Right cardiac atrium (tissue), 5 donors: ENCODE data around the gene BAAT. TPM values are rescaled to one million over a fixed set of nuclear protein-coding genes. Genes with fewer than 3 reads are reported as not detected.

Source experiments
- ATAC-seq, 2 donors: fragments of 200-7000 bp; cut with Tn5 transposase; one replicate each; pipeline versions ENCODE4 v1.8.0 to v1.9.1; 2020; ENCODE audit warnings: moderate library complexity in 2 of 2, mild to moderate bottlenecking in 1 of 2
- DNase-seq, 3 donors: peaks; one replicate each; pipeline ENCODE4 v3.0.0-alpha.2; 2020
- H3K27ac ChIP-seq: one replicate; pipeline ENCODE4 v1.5.1; 2013; ENCODE audit warnings: mild to moderate bottlenecking, low read length, control low read depth, moderate library complexity
- H3K27me3 ChIP-seq: one replicate; pipeline ENCODE4 v1.6.1; 2013; ENCODE audit not compliant: control insufficient read depth, insufficient read depth
- H3K4me1 ChIP-seq: one replicate; pipeline ENCODE4 v1.6.1; 2013; ENCODE audit warnings: low read length; ENCODE audit not compliant: control insufficient read depth, insufficient read depth
- H3K4me3 ChIP-seq: one replicate; pipeline ENCODE4 v1.5.1; 2013; ENCODE audit warnings: low read length, control low read depth
- H3K9me3 ChIP-seq: one replicate; pipeline ENCODE4 v1.6.1; 2013; ENCODE audit warnings: low read length; ENCODE audit not compliant: control insufficient read depth
- WGBS: extraction: QIAGEN DNeasy Blood & Tissue Kit; methylation state at CpG from one replicate; pipeline ENCODE4 v1.1.7; 2013; 5-methylcytosine and 5-hydroxymethylcytosine counted together
- intact Hi-C, 4 donors: fragments of 100-400 bp; cut with DNase I; formaldehyde crosslinking; loops; one replicate each; pipeline versions ENCODE4 v1.11.0 to v1.14.0; 2022 to 2023
- polyA plus RNA-seq: library from polyadenylated mRNA; stranded (reverse); fragments of 200-250 nt; gene quantifications from one replicate; pipeline ENCODE4 v1.2.3, GENCODE V29; 2013
- total RNA-seq, 4 donors: library from RNA; stranded (reverse); fragmentation: NEBNext Ultra II Directional; extraction: Animal tissue kit (Norgen Biotek cat#: 25700); gene quantifications; one replicate each; pipeline ENCODE4 v1.2.1, GENCODE V29; 2021
- donor health status: healthy with polysubstance abuse.
- donor health status: DM: no; HTN: yes; CAD: no.
- donor health status: DM: no; HTN: no; CAD: no.
- donor health status: DM: no; HTN: yes; CAD: no; lungs with severe emphysema.
- donor health status: DM: yes; HTN: yes; CAD: no.

The BAAT gene
- total and polyA plus RNA-seq, 5 donors = 0.08 to 0.24 (median 0.13) TPM; not detected in 1

DNA sequence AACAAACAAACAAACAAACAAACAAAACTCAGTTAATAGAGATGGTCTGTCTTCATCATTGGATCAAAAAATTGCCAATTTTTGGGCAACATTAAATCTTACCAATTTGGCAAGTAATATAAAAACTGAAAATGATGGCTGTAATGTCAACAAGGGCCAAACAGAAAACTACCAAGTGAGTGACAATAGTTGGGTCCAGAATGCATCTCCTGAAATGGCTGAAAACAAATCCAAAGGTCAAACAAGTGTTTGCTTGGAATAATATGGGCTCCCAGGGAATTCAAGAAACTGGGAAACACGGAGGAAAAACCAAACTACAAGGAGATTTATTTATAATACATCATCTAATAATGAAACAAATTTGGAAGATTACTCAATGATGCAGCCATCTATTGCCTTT, 25.1 kb downstream of the BAAT start:
- H3K27ac ChIP-seq = no peak overlapping the region
- H3K4me1 ChIP-seq = no peaks in the 10 kb centered on the region
- H3K9me3 ChIP-seq = no peaks in the 10 kb centered on the region
- 67% methylated on average over 1 of the region's 1 CpG for WGBS
- H3K4me3 ChIP-seq = no peak overlapping the region
- no peak for DNase-seq
- no peaks in the 10 kb centered on the region for H3K27me3 ChIP-seq
- intact Hi-C loops = no loop called here
- no peak for ATAC-seq

DNA sequence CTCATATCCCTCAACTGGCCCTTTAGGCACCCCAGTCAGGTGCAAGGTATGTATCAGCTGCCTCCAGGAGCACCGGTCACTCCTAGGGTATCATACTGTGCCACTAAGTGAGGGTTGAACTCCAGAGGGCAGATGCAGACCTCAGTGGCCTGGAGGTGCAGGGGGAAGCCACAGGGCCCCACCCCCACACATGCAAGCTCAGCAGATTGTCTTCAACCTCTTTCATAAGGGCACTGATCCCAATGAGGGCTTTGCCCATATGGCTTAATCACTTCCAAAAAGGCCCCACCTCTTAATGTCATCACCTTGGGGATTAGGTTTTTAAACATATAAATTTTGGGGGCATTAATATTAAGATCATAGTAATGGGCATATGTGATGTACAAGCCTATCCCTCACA, 28.2 kb downstream of the BAAT start:
- H3K4me3 ChIP-seq = no peak overlapping the region
- no peaks in the 10 kb centered on the region for H3K9me3 ChIP-seq
- no peaks in the 10 kb centered on the region for H3K4me1 ChIP-seq
- 46% methylated on average over 1 of the region's 1 CpG for WGBS
- H3K27ac ChIP-seq = no peak overlapping the region
- intact Hi-C loops = no loop called here
- ATAC-seq (no peak), DNase-seq (no peak)
- H3K27me3 ChIP-seq = no peaks in the 10 kb centered on the region

DNA sequence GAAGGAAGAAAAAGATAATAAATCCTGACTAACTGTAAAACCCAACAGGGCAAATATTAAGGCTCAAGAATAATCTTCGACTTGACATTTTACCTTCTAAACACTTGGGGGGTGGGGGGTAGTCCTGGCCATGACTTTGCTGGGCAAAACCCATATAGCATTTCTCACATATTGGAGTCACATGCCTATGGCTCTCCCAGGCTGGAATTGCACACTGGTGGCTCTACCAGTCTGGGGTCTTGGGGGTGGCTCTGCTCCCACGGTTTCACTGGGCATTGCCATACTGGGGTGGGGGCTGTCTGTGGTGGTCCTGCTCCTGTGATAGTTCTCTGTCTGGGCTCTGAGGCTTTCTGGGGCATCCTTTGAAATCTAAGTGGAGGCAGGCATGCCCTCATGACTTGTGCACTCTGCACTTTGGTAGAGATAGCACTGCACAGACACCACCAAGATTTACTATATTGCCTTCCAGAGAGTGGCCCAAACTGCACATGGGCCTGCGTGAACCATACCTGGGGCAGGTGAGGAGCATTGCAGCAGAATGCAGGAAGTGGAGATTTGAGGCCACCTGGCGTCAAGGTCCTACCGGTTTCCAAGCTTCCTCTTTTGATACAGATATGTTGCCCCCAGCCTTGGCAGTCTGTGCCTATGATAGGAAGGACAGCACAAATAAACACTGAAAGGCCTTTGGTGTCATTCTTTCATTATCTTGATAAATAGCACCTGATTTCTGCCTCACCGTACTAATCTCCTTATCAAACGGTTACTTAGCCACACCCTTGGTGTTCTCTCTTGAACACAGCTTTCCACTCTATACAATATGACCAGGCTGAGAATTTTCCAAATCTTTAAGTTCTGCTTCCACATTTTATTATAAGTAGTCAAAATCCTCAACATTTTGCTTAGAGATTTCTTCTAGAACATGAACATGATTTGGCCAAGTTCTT, 29.8 kb downstream of the BAAT start:
- no peak for ATAC-seq
- 68% methylated on average over 7 of the region's 7 CpGs for WGBS
- Histone ChIP-seq H3K4me3 (no peak overlapping the region), H3K4me1 (no peaks in the 10 kb centered on the region), H3K9me3 (no peaks in the 10 kb centered on the region), H3K27ac (no peak overlapping the region), H3K27me3 (no peaks in the 10 kb centered on the region)
- intact Hi-C loops = no loop called here
- no peak for DNase-seq

DNA sequence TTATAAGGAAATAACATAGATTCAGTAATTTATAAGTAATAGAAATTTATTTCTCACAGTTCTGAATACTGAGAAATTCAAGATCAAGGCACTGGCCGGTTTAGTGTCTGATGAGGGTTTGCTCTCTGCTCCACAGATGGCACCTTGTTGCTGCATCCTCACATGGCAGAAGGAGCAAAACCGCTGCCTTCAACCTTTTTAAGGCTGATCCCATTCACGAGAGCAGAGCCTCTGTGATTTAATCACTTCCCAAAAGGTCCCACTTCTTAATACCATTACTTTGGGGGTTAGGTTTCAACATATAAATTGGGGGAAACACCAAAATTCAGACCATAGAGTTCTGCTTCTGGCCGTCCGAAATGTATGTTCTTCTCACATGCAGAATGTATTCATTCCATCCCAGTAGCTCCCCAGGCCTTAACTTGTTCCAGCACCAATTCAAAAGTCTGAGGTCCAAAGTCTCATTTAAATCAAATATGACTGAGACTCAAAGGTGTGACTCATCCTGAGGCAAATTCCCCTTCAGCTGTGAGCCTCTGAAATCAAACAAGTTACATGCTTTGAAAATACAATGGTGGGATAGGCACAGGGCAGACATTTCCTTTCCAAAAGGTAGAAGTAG, 30.6 kb downstream of the BAAT start:
- Histone ChIP-seq H3K27me3 (no peaks in the 10 kb centered on the region), H3K9me3 (no peaks in the 10 kb centered on the region), H3K27ac (no peak overlapping the region), H3K4me3 (no peak overlapping the region), H3K4me1 (no peaks in the 10 kb centered on the region)
- intact Hi-C loops = no loop called here
- no peak for ATAC-seq
- WGBS = 91% methylated on average over 5 of the region's 5 CpGs
- DNase-seq = no peak

DNA sequence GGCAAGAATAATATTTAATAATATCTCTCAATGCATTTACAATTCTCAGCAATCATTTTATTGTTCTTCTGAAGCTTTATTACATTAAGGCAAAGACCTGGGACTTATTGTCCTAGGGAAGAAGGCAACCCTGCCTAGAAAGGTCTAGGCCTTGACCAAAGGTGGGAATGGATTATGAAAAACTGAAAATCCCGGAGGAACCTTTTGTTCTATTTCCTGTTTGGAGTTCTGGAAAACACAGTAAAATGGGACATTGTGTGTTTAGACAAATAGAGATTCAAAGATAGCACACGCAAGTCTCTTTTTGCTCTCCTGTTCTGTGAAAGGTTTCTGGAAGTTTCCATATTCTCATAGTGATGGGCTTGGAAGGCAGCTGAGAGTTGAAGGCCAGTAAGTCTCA, 31.1 kb downstream of the BAAT start:
- Histone ChIP-seq H3K9me3 (no peaks in the 10 kb centered on the region), H3K27me3 (no peaks in the 10 kb centered on the region), H3K4me1 (no peaks in the 10 kb centered on the region), H3K27ac (no peak overlapping the region), H3K4me3 (no peak overlapping the region)
- no peak for DNase-seq
- intact Hi-C loops = no loop called here
- 78% methylated on average over 2 of the region's 2 CpGs for WGBS
- no peak for ATAC-seq

DNA sequence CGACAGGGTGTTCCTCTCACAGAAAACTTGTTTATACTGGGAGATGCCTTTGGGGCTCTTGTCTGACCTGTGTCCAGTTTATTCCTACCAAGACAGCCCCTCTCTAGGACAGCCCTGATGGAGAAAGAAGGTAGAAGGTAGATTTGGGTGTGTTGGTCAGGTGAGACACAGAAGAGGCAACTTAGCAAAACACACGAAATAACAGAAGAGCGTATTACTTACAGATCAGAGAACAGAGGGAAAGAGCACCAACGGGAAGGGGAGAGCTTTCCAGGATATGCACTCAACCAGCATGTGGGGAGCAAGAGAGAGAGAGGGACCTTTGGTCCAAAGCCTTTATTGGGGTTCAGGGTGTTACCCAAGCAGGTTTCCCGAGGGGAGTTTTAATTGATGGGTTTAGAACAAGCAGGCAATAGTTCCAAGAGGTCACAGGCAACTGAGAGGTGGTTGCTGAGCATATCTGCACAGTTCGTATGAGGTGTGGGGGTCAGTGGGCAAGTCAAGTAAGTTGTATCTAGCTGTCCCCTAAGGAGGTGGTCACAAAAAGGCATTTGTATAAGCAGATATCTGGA, 31.8 kb downstream of the BAAT start:
- intact Hi-C loops = no loop called here
- Histone ChIP-seq H3K27ac (no peak overlapping the region), H3K4me1 (no peaks in the 10 kb centered on the region), H3K27me3 (no peaks in the 10 kb centered on the region), H3K4me3 (no peak overlapping the region), H3K9me3 (no peaks in the 10 kb centered on the region)
- WGBS = 77% methylated on average over 6 of the region's 6 CpGs
- no peak for ATAC-seq
- no peak for DNase-seq

DNA sequence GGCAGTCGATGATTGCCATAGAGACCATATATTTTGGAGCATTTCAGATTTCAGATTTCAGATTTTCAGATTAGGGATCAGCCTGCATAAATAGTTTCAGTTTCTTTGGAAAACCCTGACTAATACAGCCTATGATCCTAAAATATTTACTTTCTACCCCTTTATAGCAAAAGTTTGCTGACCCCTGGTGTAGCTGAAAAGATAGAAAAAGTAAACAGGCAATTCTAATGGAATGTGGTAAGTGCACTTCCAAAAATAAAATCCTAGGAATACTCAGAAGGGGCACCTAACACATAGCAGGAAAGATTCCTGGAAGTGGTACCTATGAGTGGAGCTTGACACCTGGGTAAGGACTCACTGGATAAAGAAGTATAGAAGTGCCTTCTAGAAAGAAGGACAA, 34.5 kb downstream of the BAAT start:
- WGBS = 81% methylated on average over 1 of the region's 1 CpG
- no peak for ATAC-seq

DNA sequence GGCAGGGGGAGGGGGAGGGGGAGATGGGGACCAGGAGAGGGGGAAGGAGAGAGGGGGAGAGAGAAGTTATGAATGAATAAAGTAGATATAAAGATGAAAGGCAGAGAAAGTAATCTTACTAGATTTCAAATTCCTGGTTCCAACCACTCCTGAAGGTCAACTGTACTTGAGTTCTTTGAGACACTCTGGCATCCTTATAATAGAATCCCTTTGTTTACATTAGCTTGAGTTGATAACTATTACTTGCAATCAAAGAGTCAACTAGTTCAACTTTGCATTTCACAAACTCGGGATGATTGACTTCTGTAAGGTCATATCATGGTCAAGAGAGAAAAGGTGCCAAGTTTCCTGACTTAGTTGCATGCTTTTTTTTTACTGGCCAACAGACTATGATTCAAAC, 42.2 kb downstream of the BAAT start:
- ATAC-seq = no peak
- no peak for DNase-seq
- Histone ChIP-seq H3K4me1 (no peaks in the 10 kb centered on the region), H3K27me3 (no peaks in the 10 kb centered on the region), H3K4me3 (no peak overlapping the region), H3K9me3 (no peaks in the 10 kb centered on the region), H3K27ac (no peak overlapping the region)
- intact Hi-C loops = no loop called here
- 16% methylated on average over 1 of the region's 1 CpG for WGBS

More for the DNA sequence above, 34.5 kb downstream of the BAAT start:
- intact Hi-C loops = no loop called here
- Histone ChIP-seq H3K9me3 (no peaks in the 10 kb centered on the region), H3K4me3 (no peak overlapping the region), H3K27me3 (no peaks in the 10 kb centered on the region), H3K27ac (no peak overlapping the region), H3K4me1 (no peaks in the 10 kb centered on the region)
- no peak for DNase-seq

DNA sequence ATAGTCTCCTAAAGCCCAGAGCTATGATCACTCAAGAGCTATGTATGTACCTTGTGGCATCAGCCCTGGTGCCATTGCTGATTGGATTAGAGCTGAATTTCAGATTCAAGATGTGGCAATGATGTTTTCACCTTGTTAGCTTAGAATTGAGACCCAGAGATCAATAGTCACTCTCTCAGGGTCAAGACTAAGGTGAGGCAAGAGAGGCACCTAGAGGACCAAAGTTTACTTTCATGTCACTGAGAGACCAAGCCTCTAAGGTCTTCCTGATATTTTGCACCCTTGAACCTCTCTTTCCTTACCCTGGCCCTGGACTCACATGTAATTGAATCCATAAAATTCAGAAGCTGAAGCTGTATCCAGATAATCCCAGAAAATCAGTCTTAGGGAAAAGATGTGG, 42.8 kb downstream of the BAAT start:
- ATAC-seq (no peak), DNase-seq (no peak)
- intact Hi-C loops = no loop called here
- no peak overlapping the region for H3K4me3 ChIP-seq
- no peaks in the 10 kb centered on the region for H3K27me3 ChIP-seq
- no peaks in the 10 kb centered on the region for H3K4me1 ChIP-seq
- H3K9me3 ChIP-seq = no peaks in the 10 kb centered on the region
- no peak overlapping the region for H3K27ac ChIP-seq

DNA sequence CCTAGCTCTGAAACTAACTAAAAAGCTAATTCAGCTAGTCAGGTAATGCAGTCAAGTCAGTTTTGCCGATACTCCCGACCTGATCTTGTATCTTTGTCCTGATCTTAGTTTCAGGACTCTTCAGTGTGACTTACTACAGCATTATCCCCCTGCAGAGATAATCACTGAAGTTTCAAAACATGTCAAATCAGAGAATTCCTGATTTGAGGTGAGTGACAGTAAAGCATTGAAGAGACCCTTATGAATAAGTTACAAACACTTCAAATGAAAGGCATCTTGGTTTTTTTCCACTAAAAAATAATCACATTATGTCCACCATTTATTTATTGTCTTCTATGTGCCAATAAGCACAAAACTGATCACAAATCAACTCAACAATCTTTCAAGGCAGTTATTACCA, 47.6 kb downstream of the BAAT start:
- Histone ChIP-seq H3K4me1 (no peaks in the 10 kb centered on the region), H3K9me3 (no peaks in the 10 kb centered on the region), H3K4me3 (no peak overlapping the region), H3K27me3 (no peaks in the 10 kb centered on the region), H3K27ac (no peak overlapping the region)
- 82% methylated on average over 2 of the region's 2 CpGs for WGBS
- no peak for ATAC-seq
- DNase-seq = no peak
- intact Hi-C loops = no loop called here

DNA sequence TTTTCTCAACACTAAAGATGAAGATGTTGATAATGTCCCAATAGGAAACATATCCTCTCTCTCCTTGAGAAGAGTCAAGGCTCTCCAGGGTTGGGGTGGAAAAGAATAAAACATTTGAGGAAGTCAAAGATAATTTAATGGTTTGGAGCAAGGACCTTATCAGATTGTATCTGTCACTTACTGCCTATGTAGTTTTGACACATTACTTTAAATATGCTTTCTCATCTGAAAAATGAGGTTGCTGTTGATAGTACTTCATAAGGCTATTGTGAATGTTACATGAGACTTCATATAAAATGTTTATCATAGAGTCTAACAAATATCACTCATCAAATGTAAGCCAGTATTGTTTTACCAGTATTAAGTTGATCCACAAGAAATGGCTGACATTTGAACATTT, 48.7 kb downstream of the BAAT start:
- H3K27ac ChIP-seq = no peak overlapping the region
- no peak for ATAC-seq
- no peaks in the 10 kb centered on the region for H3K27me3 ChIP-seq
- H3K9me3 ChIP-seq = no peaks in the 10 kb centered on the region
- DNase-seq = no peak
- H3K4me1 ChIP-seq = no peaks in the 10 kb centered on the region
- intact Hi-C loops = no loop called here
- H3K4me3 ChIP-seq = no peak overlapping the region
